DND-41 (cell line): ENCODE measurements around the gene CDYL.

ENCODE experiments used
- ATAC-seq: fragments of 200-7000 bp; cut with Tn5 transposase; 3 replicates; pipeline ENCODE4 v1.9.1; 2021; ENCODE audit warnings: low read depth; ENCODE audit not compliant: insufficient read depth
- DNase-seq: peaks from one replicate; pipeline ENCODE4 v3.0.0-alpha.2; 2020
- H2AFZ ChIP-seq: 2 replicates; pipeline ENCODE4 v1.6.0; 2012; ENCODE audit warnings: low read depth, low read length
- H3K27ac ChIP-seq: 2 replicates; pipeline ENCODE4 v1.5.1; 2012; ENCODE audit warnings: low read length, inconsistent platforms
- H3K27me3 ChIP-seq: fragments of 200-600 bp; sonication (generic); 2 replicates; pipeline ENCODE4 v1.6.0; 2012; ENCODE audit warnings: low read length, mild to moderate bottlenecking, inconsistent platforms; ENCODE audit not compliant: insufficient read depth, poor library complexity
- H3K36me3 ChIP-seq: 2 replicates; pipeline ENCODE4 v1.5.1; 2012; ENCODE audit warnings: low read length, inconsistent platforms; ENCODE audit not compliant: insufficient read depth
- H3K4me1 ChIP-seq: 2 replicates; pipeline ENCODE4 v1.5.1; 2012; ENCODE audit warnings: mild to moderate bottlenecking, low read length; ENCODE audit not compliant: insufficient read depth
- H3K4me2 ChIP-seq: 2 replicates; pipeline ENCODE4 v1.6.0; 2012; ENCODE audit warnings: mild to moderate bottlenecking, moderate library complexity, low read length, inconsistent platforms; ENCODE audit not compliant: insufficient read depth
- H3K4me3 ChIP-seq, 2 experiments: fragments of 200-600 bp in 1 of 2; shearing (Covaris generic) in 1 of 2; 2 replicates each; pipeline ENCODE4 v1.5.1; 2012 to 2016; ENCODE audit warnings: inconsistent platforms in 2 of 2, low read length in 2 of 2, mild to moderate bottlenecking in 2 of 2, low read depth in 1 of 2, moderate library complexity in 1 of 2
- H3K79me2 ChIP-seq: 2 replicates; pipeline ENCODE4 v1.6.0; 2012; ENCODE audit warnings: low read length, inconsistent platforms; ENCODE audit not compliant: insufficient read depth
- H3K9ac ChIP-seq: 2 replicates; pipeline ENCODE4 v1.6.0; 2012; ENCODE audit warnings: low read depth, mild to moderate bottlenecking, inconsistent platforms, low read length, moderate library complexity
- H3K9me3 ChIP-seq: 2 replicates; pipeline ENCODE4 v1.5.1; 2012; ENCODE audit warnings: low read length, moderate library complexity, mild to moderate bottlenecking, inconsistent platforms; ENCODE audit not compliant: insufficient read depth, severe bottlenecking
- H4K20me1 ChIP-seq: 2 replicates; pipeline ENCODE4 v1.6.0; 2012; ENCODE audit warnings: low read length; ENCODE audit not compliant: insufficient read depth
- CTCF ChIP-seq: IDR thresholded peaks from 2 replicates; pipeline ENCODE4 v1.5.1; 2012; ENCODE audit warnings: borderline replicate concordance, low read length, moderate library complexity, mild to moderate bottlenecking; ENCODE audit not compliant: poor library complexity, severe bottlenecking; ENCODE audit errors: extremely low read depth
- EZH2 ChIP-seq: IDR thresholded peaks from 3 replicates; pipeline ENCODE4 v1.6.1; 2012; ENCODE audit warnings: borderline replicate concordance, low read depth, mild to moderate bottlenecking, moderate library complexity, low read length, inconsistent platforms; ENCODE audit not compliant: severe bottlenecking

Gene CDYL

DNA sequence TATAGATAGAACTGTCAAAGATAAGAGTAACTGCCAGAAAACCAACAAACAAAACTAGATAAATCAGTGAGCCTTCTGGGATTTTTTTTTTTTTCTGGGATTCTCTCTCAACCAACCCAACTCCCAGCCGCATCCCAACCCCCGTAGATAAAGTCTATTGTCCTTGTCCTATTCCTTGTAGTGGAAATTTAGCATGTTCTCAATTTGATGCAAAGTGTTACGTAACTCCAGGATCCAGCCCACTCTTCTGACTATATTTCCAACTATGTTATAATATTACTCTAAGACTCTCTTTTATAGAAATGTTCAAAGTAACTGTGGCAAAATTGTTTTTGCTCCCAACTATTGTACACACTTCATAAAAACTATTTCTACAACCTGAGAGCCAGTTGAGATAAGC lies 15.4 kb upstream of the CDYL start:
- no peak overlapping the region for H3K27ac ChIP-seq
- H3K9me3 ChIP-seq = peaks cover 9% of the 10 kb centered on the region
- no peaks in the 10 kb centered on the region for H3K79me2 ChIP-seq
- no peak for DNase-seq
- H3K36me3 ChIP-seq = no peaks in the 10 kb centered on the region
- no peak overlapping the region for H3K9ac ChIP-seq
- TF ChIP-seq EZH2 (no peak), CTCF (no peak)
- no peaks in the 10 kb centered on the region for H3K27me3 ChIP-seq
- ATAC-seq = no peak
- H2AFZ ChIP-seq = no peak overlapping the region
- H3K4me1 ChIP-seq = no peaks in the 10 kb centered on the region
- H3K4me3 ChIP-seq = no peak overlapping the region
- no peaks in the 10 kb centered on the region for H4K20me1 ChIP-seq
- no peak overlapping the region for H3K4me2 ChIP-seq

DNA sequence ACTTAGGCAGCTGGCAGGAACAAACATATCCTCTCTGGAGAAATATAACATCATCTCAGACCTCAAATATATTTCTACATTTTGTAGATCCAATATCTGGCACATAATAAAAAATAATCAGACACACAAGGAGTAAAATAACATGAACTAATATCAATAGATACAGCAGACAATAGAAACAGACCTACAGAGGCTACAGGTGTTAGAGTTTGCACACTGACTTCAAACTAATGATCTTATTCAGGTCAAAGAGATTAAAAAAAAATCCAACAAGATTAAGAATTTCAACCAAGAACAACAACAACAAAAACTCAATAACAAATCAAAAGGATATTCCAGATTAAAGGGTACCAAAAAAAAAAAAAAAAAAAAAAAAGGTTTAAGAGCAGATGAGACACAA lies 13.9 kb upstream of the CDYL start:
- H3K36me3 ChIP-seq = no peaks in the 10 kb centered on the region
- H3K4me2 ChIP-seq = no peak overlapping the region
- no peaks in the 10 kb centered on the region for H3K27me3 ChIP-seq
- ATAC-seq (no peak), DNase-seq (no peak)
- no peak overlapping the region for H3K27ac ChIP-seq
- no peak overlapping the region for H2AFZ ChIP-seq
- H3K9me3 ChIP-seq = peaks cover 9% of the 10 kb centered on the region
- no peaks in the 10 kb centered on the region for H3K4me1 ChIP-seq
- TF ChIP-seq CTCF (no peak), EZH2 (no peak)
- H3K4me3 ChIP-seq = no peak overlapping the region
- H4K20me1 ChIP-seq = no peaks in the 10 kb centered on the region
- no peaks in the 10 kb centered on the region for H3K79me2 ChIP-seq
- no peak overlapping the region for H3K9ac ChIP-seq

DNA sequence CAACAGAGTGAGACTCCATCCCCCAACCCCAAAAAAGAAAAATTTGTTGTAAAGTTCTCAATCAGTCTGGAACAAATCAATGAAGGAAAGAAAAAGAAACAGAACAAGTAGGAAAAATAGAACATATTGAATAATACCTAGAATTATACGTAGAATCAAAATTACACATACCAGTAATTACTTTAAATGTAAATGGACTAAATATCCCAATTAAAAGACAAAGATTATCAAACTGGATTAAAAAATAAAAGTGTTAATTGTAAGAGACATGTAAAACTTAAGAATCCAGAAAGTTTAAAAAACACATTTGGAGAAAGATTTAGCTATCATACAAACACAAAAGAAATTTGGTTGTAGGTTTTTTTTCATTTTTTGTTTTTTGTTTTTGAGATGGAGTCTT lies 12.3 kb upstream of the CDYL start:
- H3K9me3 ChIP-seq = peaks cover 9% of the 10 kb centered on the region
- H3K27me3 ChIP-seq = no peaks in the 10 kb centered on the region
- DNase-seq = no peak
- no peaks in the 10 kb centered on the region for H3K36me3 ChIP-seq
- H3K4me2 ChIP-seq = no peak overlapping the region
- no peaks in the 10 kb centered on the region for H3K79me2 ChIP-seq
- no peak overlapping the region for H3K4me3 ChIP-seq
- no peak for TF ChIP-seq CTCF
- TF ChIP-seq EZH2 = no peak
- no peak overlapping the region for H2AFZ ChIP-seq
- H3K4me1 ChIP-seq = no peaks in the 10 kb centered on the region
- no peak for ATAC-seq
- H4K20me1 ChIP-seq = no peaks in the 10 kb centered on the region
- H3K27ac ChIP-seq = no peak overlapping the region
- H3K9ac ChIP-seq = no peak overlapping the region

GRCh38 chr6:4768815-4769214 lies 7.4 kb upstream of the CDYL start:
- Histone ChIP-seq H3K4me2 (no peak overlapping the region), H3K9me3 (no peaks in the 10 kb centered on the region), H2AFZ (no peak overlapping the region), H3K4me3 (no peak overlapping the region), H3K4me1 (no peaks in the 10 kb centered on the region), H3K9ac (no peak overlapping the region), H3K79me2 (no peaks in the 10 kb centered on the region), H3K27ac (no peak overlapping the region), H4K20me1 (no peaks in the 10 kb centered on the region), H3K27me3 (no peaks in the 10 kb centered on the region), H3K36me3 (no peaks in the 10 kb centered on the region)
- TF ChIP-seq EZH2 (no peak), CTCF (no peak)
- no peak for ATAC-seq
- no peak for DNase-seq
